HCEC 1CT (cell line): ENCODE measurements around the gene MED14.
A peak's percentile ranks its signal among the peaks of the same experiment; 100 is the strongest.

Experiments
- DNase-seq: peaks from one replicate; pipeline ENCODE4 v3.0.0-alpha.2; 2017

The MED14 gene

GRCh38 chrX:40729598-40730584 lies 5.5 kb downstream of the MED14 start:
- no peak for DNase-seq

DNA sequence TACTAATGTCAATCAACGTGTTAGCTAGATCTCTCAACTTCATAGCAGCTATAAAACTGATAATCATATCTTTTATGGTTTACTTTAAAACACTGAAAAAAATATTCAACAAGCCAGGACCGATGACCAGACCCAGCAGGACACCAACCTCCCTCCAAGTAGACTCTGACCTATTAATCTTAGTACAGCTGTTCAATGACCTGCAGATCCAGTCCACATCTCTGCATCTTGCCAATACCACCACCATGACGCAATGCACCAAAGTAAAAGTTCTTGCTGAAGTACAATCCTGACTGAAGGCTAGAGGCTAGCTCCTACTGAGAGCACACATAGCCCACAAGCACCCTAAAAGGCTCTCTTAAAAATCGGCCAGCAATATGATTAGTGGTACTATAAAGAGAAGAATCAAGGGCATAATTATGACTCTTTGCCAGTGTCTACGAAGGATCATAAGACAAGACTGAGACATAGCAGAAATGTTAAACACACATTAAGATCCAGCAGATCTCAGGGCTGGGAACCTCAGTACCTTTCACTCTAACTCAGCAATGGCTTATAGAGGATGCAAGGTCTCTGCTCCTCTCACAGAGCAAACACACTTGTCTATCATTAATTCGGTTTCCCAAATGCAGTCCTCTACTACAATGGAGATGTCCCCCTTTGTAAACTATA lies 7.6 kb downstream of the MED14 start:
- no peak for DNase-seq

- DNase-seq: no peak
Measured at GRCh38 chrX:40727093-40727492, 8.2 kb downstream of the MED14 start.

DNA sequence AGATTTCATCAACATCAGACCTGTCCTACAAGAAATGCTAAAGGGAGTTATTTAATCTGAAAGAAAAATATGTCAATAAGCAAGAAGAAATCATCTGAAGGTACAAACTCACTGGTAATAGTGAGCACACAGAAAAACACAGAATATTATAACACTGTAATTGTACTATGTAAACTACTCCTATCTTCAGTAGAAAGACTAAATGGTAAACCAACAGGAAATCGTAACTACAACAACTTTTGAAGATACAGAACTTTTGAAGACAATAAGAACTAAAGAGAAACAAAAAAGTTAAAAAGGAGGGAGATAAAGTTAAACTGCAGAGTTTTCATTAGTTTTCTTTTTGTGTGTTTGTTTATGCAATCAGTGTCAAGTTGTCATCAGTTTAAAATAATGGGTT lies 12.4 kb downstream of the MED14 start:
- no peak for DNase-seq

- no peak for DNase-seq
Measured at GRCh38 chrX:40721489-40722106, 13.7 kb downstream of the MED14 start.

DNA sequence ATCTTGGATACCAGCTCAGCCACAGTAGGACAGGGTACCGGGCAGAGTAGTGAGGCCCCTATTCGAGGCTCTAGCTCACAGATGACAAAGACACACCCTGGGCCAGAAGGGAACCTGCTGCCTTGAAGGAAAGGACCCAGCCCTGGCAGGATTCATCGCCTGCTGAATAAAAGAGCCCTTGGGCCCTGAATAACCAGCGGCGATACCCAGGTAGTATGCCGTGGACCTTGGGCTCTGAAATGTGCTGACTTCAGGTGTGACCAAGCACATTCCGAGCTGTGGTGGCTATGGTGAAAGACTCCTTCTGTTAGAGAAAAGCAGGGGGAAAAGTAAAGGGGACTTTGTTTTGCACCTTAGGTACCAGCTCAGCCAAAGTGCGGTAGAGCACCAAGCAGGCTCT lies 14.6 kb downstream of the MED14 start:
- no peak for DNase-seq

- DNase-seq: no peak
Measured at GRCh38 chrX:40720339-40720738, 15.0 kb downstream of the MED14 start.

DNA sequence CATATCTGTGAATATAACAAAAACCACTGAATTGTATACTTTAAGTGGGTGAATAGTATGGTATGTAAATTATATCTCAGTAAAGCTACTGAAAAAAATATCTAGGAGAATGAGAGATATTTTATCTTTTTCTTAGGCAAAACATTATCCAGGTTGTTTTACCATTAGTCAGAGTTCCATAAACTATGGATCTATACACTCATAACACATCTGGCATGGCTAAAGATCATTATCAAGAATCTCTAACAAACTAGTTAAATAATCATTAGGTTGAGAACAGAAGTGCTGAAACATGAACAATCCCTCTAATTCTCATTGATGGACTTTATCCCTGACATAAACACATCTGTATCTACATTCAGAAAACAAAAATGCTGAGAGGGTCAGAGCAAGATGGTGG lies 15.6 kb downstream of the MED14 start:
- no peak for DNase-seq

DNA sequence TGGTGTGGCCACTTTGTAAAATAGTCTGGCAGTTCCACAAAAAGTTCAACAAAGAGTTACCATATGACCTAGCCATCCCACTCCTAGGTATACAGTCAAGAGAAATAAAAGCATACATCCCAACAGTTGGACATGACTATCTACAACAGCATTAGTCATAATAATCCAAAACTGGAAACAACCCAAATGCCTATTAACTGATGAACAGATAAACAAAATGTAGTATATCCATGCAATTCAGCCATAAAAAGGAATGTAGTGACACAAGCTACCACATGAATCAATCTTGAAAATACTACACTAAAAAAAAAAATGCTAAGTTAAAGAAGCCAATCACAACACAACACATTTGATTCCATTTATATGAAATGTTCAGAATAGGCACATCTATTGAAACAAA lies 16.1 kb downstream of the MED14 start:
- DNase-seq: peak; percentile 84

GRCh38 chrX:40709395-40709794 lies 25.9 kb downstream of the MED14 start:
- DNase-seq: no peak

DNA sequence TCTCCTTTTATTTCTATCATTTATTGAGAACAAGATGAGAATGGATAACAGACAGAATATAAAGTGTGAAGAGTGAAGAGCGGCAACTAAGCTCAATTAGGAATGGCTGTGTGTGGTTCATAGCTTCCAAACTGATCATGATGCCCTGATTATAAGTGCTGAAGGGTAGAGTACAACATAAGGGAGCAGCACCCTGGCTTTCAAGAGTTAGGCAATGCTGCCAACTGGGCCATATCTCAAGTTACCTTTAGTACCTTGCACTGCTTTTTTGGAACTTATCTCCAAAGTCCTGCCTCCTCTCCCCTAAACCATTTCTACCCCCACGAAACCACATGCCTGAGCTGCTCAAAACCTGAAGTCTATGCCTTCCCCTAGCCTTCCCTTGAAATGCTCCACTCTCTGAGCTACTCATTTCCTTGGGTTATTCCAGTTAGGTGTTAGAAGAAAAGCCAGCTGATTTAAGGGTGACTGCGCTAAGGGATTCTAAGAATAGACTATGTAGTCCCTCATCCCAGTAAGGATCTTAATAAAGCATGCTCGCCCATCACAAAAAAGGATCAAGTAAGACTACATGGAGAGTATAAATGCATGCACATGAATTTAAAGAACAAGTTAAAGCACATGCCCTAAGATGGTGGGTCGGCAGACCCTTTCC lies 29.6 kb downstream of the MED14 start:
- no peak for DNase-seq

GRCh38 chrX:40700640-40701342 lies 34.6 kb downstream of the MED14 start:
- no peak for DNase-seq

DNA sequence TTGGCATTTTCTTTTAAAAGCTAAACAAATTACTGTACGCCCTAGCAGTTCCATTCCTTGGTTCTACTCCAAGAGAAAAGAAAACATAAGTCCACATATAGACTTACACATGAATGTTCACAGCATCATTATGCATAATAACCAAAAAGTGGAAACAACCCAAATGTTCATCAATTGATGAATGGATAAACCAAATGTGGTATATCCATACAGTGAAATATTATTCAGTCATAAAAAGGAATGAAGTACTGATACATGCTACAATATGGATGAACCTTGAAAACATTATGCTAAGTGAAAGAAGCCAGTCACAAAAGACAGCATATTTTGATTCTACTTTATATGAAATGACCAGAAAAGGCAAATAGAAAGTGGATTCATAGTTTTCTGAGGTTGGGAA lies 36.5 kb downstream of the MED14 start:
- DNase-seq: no peak

- peak; percentile 28 for DNase-seq
Measured at GRCh38 chrX:40694802-40695201, 40.5 kb downstream of the MED14 start.

DNA sequence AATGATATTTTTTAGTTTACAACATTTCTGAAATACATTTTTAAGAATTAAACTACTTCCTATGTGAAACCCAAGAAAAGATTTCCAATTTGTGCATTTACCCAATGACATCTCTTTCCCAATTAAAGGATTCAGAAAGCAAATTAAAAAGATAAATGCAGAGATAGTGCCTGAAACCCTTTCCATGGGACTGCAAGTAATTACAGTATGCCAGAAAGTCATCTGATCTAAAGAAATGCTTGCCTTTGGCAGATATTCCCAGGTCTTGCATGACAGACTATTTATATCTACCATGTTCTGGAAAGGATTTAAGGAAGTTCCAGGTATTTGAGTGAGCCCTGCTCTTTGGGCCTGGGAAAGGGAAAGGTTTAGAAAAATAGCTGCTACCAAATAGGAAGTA lies 46.4 kb downstream of the MED14 start:
- DNase-seq: no peak

GRCh38 chrX:40687169-40687568 lies 48.2 kb downstream of the MED14 start:
- DNase-seq: no peak

DNA sequence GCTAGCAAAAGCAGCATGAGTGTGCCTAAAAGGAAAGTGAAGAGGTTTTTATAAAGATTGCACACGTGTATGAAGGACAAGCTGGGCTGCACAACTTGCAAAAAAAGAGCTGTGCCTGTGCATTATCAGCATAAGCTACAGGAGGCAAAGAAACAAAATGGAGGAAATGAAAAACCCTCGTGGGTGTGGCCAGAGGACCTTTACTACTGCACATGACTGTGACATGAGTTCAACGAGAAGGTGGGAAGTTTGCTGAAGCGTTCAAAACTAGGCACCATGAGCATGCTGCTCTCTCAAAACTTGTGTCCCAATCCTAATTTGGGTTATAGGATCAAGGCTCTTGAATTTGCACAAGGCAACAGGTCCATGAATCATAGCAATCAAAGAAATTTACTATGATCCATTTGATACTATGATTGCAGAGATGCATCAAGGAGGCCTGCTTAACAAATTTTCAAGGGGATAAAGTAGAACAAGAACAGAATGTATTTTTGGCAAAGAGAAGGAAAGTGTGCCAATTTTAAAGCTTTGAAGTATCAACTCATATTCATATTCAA lies 49.9 kb downstream of the MED14 start:
- DNase-seq: no peak

GRCh38 chrX:40684092-40684491 lies 51.2 kb downstream of the MED14 start:
- DNase-seq: no peak

DNA sequence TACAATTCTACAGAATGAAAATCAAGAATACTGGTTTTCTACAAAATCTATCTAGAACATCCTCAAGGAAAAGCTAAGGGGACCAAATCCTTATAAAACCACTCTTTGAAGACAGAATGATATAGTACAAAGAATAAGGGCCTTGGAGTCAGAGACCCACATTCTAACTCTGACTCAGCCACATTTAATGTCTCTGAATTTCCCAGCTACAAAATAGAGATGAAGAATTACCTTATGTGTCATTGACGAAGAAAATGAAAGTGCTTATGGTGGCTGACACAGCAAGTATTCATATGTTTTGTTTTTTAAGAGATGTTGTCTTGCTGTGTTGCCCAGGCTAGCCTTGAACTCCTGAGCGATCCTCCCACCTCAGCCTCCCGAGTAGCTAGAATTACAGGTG lies 52.1 kb downstream of the MED14 start:
- DNase-seq: no peak

GRCh38 chrX:40671126-40671525 lies 64.2 kb downstream of the MED14 start:
- DNase-seq: no peak

- DNase-seq: peak; percentile 5
Measured at GRCh38 chrX:40663880-40664630, 71.3 kb downstream of the MED14 start.
